ENCODE results near the gene UBR2. TPM values are rescaled to one million over a fixed set of nuclear protein-coding genes. Genes with fewer than 3 reads are reported as not detected.

UBR2 gene
- total RNA-seq, 2 donors from 2014 or later = 18.6 to 27.8 TPM

GRCh38 chr6:42674780-42675179 lies 111.0 kb downstream of the UBR2 start:
- Histone ChIP-seq H3K4me3 (no peak overlapping the region), H3K36me3 (peaks cover 97% of the 10 kb centered on the region), H3K27me3 (no peaks in the 10 kb centered on the region), H3K27ac (no peak overlapping the region), H3K4me1 (no peaks in the 10 kb centered on the region), H3K9me3 (no peaks in the 10 kb centered on the region)
- DNase-seq (ENCODE audit: low spot score) = no peak
- TF ChIP-seq, protein P1, sequence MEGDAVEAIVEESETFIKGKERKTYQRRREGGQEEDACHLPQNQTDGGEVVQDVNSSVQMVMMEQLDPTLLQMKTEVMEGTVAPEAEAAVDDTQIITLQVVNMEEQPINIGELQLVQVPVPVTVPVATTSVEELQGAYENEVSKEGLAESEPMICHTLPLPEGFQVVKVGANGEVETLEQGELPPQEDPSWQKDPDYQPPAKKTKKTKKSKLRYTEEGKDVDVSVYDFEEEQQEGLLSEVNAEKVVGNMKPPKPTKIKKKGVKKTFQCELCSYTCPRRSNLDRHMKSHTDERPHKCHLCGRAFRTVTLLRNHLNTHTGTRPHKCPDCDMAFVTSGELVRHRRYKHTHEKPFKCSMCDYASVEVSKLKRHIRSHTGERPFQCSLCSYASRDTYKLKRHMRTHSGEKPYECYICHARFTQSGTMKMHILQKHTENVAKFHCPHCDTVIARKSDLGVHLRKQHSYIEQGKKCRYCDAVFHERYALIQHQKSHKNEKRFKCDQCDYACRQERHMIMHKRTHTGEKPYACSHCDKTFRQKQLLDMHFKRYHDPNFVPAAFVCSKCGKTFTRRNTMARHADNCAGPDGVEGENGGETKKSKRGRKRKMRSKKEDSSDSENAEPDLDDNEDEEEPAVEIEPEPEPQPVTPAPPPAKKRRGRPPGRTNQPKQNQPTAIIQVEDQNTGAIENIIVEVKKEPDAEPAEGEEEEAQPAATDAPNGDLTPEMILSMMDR (IDR thresholded peaks at IDR 0.05) = no peak

GRCh38 chr6:42679358-42679757 lies 115.5 kb downstream of the UBR2 start:
- TF ChIP-seq, protein P1 (IDR thresholded peaks at IDR 0.05) = no peak
- Histone ChIP-seq H3K36me3 (peaks cover 95% of the 10 kb centered on the region), H3K27ac (no peak overlapping the region)

DNA sequence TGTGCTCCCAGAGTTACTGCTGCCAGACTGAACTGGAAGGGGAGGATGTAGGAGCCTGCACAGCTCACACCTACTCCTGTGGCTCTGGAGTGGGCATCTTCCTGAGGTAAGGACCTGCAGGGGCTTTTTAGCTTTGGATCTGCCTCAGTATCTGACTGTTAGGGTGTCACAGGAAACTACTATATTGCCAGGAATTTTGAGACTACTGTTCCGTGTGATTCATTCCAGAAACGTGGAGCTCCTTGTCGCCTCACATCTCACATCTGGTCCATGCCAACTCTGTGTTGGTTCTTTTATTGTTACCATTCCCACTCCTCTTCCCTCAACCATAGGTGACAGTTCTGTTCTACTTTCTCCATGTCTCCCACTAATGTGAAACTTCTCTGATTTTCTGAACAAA lies 124.5 kb downstream of the UBR2 start:
- no peak overlapping the region for H3K4me3 ChIP-seq
- peaks cover 88% of the 10 kb centered on the region for H3K36me3 ChIP-seq
- DNase-seq (ENCODE audit: low spot score) = no peak
- no peaks in the 10 kb centered on the region for H3K9me3 ChIP-seq
- TF ChIP-seq, protein P1 (IDR thresholded peaks at IDR 0.05) = no peak
- peaks cover 0 to 11% of the 10 kb centered on the region in 2 donors for H3K4me1 ChIP-seq
- no peak overlapping the region for H3K27ac ChIP-seq
- no peaks in the 10 kb centered on the region for H3K27me3 ChIP-seq

More at GRCh38 chr6:42679358-42679757, 115.5 kb downstream of the UBR2 start:
- Histone ChIP-seq H3K27me3 (no peaks in the 10 kb centered on the region), H3K9me3 (no peaks in the 10 kb centered on the region), H3K4me1 (no peaks in the 10 kb centered on the region), H3K4me3 (no peak overlapping the region)
- DNase-seq (ENCODE audit: low spot score) = no peak

DNA sequence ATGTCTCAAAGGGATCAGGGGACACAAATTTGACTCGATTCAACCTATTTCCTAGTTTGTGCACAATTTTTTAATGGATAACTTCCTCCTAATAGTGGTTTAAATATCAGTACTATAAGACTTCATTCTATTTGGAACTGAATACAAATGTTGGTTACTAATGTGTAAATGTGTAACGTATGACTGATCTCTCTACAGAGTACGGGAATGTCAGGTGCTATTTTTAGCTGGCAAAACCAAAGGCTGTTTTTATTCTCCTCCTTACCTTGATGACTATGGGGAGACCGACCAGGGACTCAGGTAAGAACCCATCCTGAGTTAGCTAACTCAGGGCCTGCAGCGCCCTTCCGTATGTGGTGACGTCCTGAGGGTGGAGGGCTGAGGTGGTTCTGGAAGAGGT lies 125.5 kb downstream of the UBR2 start:
- DNase-seq (ENCODE audit: low spot score) = no peak
- Histone ChIP-seq H3K4me3 (no peak overlapping the region), H3K36me3 (peaks cover 86% of the 10 kb centered on the region), H3K9me3 (no peaks in the 10 kb centered on the region), H3K27ac (no peak overlapping the region), H3K27me3 (no peaks in the 10 kb centered on the region), H3K4me1 (peaks cover 0 to 14% of the 10 kb centered on the region in 2 donors)
- TF ChIP-seq, protein P1 (IDR thresholded peaks at IDR 0.05) = no peak

DNA sequence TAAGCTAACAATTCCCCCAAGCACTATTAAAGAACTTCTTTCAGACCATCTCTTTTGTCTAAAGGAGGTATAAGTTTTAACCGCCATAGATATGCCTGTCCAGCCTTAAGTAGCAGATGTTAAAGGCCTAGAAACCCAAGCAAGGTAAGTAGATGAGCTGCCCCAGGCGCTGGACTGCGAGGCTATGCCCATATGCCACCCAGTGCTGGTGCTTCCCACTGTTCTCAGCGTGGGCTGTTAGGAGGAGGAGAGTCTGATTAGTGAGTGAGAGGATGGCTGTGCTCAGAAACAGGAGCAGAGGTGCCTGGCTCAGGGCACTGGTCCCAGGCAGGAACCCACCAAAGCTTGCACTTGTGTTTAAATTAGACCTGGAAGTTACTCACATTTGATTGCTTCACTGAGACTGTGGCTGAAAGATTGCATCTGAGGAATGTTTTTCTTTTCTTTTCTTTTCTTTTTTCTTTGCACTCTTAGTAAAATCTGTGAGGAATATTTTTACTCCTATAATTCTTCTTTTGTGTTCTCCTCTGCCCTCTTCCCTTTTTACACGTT lies 126.4 kb downstream of the UBR2 start:
- peaks cover 0 to 14% of the 10 kb centered on the region in 2 donors for H3K4me1 ChIP-seq
- no peak overlapping the region for H3K27ac ChIP-seq
- peaks cover 77% of the 10 kb centered on the region for H3K36me3 ChIP-seq
- no peaks in the 10 kb centered on the region for H3K27me3 ChIP-seq
- TF ChIP-seq, protein P1 (IDR thresholded peaks at IDR 0.05) = no peak
- no peaks in the 10 kb centered on the region for H3K9me3 ChIP-seq
- H3K4me3 ChIP-seq = no peak overlapping the region
- no peak for DNase-seq (ENCODE audit: low spot score)

DNA sequence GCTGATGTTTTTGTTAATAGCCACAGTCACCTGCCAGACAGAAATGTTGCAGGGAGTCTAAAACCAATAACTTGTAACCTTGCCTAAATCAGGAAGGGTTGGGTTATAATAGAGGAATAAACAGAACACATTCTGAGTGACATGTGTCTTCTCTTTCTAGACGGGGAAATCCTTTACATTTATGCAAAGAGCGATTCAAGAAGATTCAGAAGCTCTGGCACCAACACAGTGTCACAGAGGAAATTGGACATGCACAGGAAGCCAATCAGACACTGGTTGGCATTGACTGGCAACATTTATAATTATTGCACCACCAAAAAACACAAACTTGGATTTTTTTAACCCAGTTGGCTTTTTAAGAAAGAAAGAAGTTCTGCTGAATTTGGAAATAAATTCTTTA lies 127.0 kb downstream of the UBR2 start:
- Histone ChIP-seq H3K9me3 (no peaks in the 10 kb centered on the region), H3K4me1 (peaks cover 0 to 14% of the 10 kb centered on the region in 2 donors), H3K27ac (no peak overlapping the region), H3K27me3 (no peaks in the 10 kb centered on the region), H3K36me3 (peaks cover 71% of the 10 kb centered on the region), H3K4me3 (no peak overlapping the region)
- TF ChIP-seq, protein P1 (IDR thresholded peaks at IDR 0.05) = no peak
- no peak for DNase-seq (ENCODE audit: low spot score)

Measured in right atrium auricular region (tissue), 2 donors.